Measurements from ENCODE around the gene ANO10.
"Not testable (repeated sequence)": the region's sequence is repeated elsewhere in the genome, so short reads cannot be mapped to it uniquely, and the experiment has no call there.

ANO10 gene

GRCh38 chr3:43515208-43515917 lies 106.4 kb downstream of the ANO10 start:
- FAIRE-seq, result no peak

- no peak for FAIRE-seq
Measured at GRCh38 chr3:43512754-43513404, 108.9 kb downstream of the ANO10 start.

- FAIRE-seq, result no peak
Measured at GRCh38 chr3:43506644-43507043, 115.2 kb downstream of the ANO10 start.

GRCh38 chr3:43505351-43505750 lies 116.5 kb downstream of the ANO10 start:
- FAIRE-seq, result no peak

- peak; percentile 22 for FAIRE-seq
Measured at GRCh38 chr3:43503067-43503728, 118.6 kb downstream of the ANO10 start.

- no peak for FAIRE-seq
Measured at GRCh38 chr3:43499256-43499655, 122.6 kb downstream of the ANO10 start.

- no peak for FAIRE-seq
Measured at GRCh38 chr3:43497905-43498365, 123.9 kb downstream of the ANO10 start.

GRCh38 chr3:43497422-43497821 lies 124.4 kb downstream of the ANO10 start:
- FAIRE-seq, result no peak

GRCh38 chr3:43496740-43497375 lies 125.0 kb downstream of the ANO10 start:
- no peak for FAIRE-seq

GRCh38 chr3:43492932-43493331 lies 128.9 kb downstream of the ANO10 start:
- FAIRE-seq, result not testable (repeated sequence)

GRCh38 chr3:43491807-43492206 lies 130.0 kb downstream of the ANO10 start:
- FAIRE-seq, result not testable (repeated sequence)

GRCh38 chr3:43490640-43491185 lies 131.1 kb downstream of the ANO10 start:
- FAIRE-seq, result no peak

- no peak for FAIRE-seq
Measured at GRCh38 chr3:43489930-43490329, 131.9 kb downstream of the ANO10 start.

GRCh38 chr3:43485931-43486330 lies 135.9 kb downstream of the ANO10 start:
- no peak for FAIRE-seq

GRCh38 chr3:43484926-43485488 lies 136.8 kb downstream of the ANO10 start:
- FAIRE-seq, result no peak

- no peak for FAIRE-seq
Measured at GRCh38 chr3:43481375-43481774, 140.4 kb downstream of the ANO10 start.

GRCh38 chr3:43478839-43479238 lies 143.0 kb downstream of the ANO10 start:
- not testable (repeated sequence) for FAIRE-seq

- no peak for FAIRE-seq
Measured at GRCh38 chr3:43478118-43478785, 143.6 kb downstream of the ANO10 start.

GRCh38 chr3:43477600-43477999 lies 144.2 kb downstream of the ANO10 start:
- FAIRE-seq, result no peak

GRCh38 chr3:43473737-43474136 lies 148.1 kb downstream of the ANO10 start:
- FAIRE-seq, result no peak

GRCh38 chr3:43473244-43473643 lies 148.6 kb downstream of the ANO10 start:
- FAIRE-seq, result no peak

- FAIRE-seq, result no peak
Measured at GRCh38 chr3:43468133-43468532, 153.7 kb downstream of the ANO10 start.
